Keratinocyte (primary cell): ENCODE measurements around the gene LDLRAP1.

Experiments
- CTCF ChIP-seq, 3 experiments: IDR thresholded peaks in 1 of 3; conservative IDR thresholded peaks in 1 of 3; optimal IDR thresholded peaks in 1 of 3; 2 replicates in 2 of 3; 3 replicates in 1 of 3; pipeline versions ENCODE3 to v1.5.1; 2011; ENCODE audit warnings: low read length in 3 of 3, mild to moderate bottlenecking in 3 of 3, moderate library complexity in 2 of 3, control low read depth in 1 of 3, inconsistent platforms in 1 of 3; ENCODE audit not compliant: insufficient read depth in 2 of 3; ENCODE audit errors: extremely low read depth in 1 of 3
- EZH2 ChIP-seq: IDR thresholded peaks from one replicate; pipeline ENCODE4 v1.6.1; 2012; ENCODE audit warnings: inconsistent platforms, mild to moderate bottlenecking, low read length, moderate library complexity

- TF ChIP-seq CTCF (optimal IDR thresholded peaks at IDR 0.05 in 1 of 3, IDR thresholded peaks at IDR 0.05 in 1 of 3, conservative IDR thresholded peaks at IDR 0.05 in 1 of 3; ENCODE audit: extremely low read depth in 1 of 3, insufficient read depth in 2 of 3, low read length in 3 of 3) (peak in 2 of 3 experiments; percentile 77 to 90), EZH2 (no peak)
Observed at GRCh38 chr1:25572708-25573590, 29.5 kb downstream of the LDLRAP1 start.
